ENCODE results near the gene UROD.

- no peak for TF ChIP-seq CTCF (conservative IDR thresholded peaks at IDR 0.05; ENCODE audit: low read depth, low read length)
- no peak for TF ChIP-seq EZH2 (IDR thresholded peaks at IDR 0.05; ENCODE audit: borderline replicate concordance, low read depth, low read length, poor library complexity, severe bottlenecking)
These were observed 41.7 kb upstream of the UROD start for GRCh38 chr1:44970317-44970716.

Data from A673 (cell line).